Measurements from ENCODE around the gene DAB2IP. TPM values are rescaled to one million over a fixed set of nuclear protein-coding genes. Genes with fewer than 3 reads are reported as not detected.
"Not testable (repeated sequence)": the region's sequence is repeated elsewhere in the genome, so short reads cannot be mapped to it uniquely, and the experiment has no call there.

The DAB2IP gene
- total and polyA plus RNA-seq, 2 donors from 2014 or later = 33.8 to 105 TPM

- Histone ChIP-seq H3K27ac (ENCODE audit: low read depth in 2 of 2, low read length in 2 of 2) (peak overlapping the region; percentile 63 to 66), H3K4me3 (ENCODE audit: low read length in 3 of 3) (peak overlapping the region in 1 of 3 donors; percentile 27), H3K9ac (ENCODE audit: low read length in 3 of 3) (peak overlapping the region in 1 of 3 donors; percentile 38), H3K27me3 (ENCODE audit: control insufficient read depth, insufficient read depth, low read length) (no peaks in the 10 kb centered on the region), H3K9me3 (ENCODE audit: control insufficient read depth in 2 of 3, insufficient read depth in 1 of 3, low read length in 3 of 3) (no peaks in the 10 kb centered on the region), H3K4me1 (ENCODE audit: control insufficient read depth in 2 of 3, insufficient read depth in 2 of 3, low read depth in 1 of 3, low read length in 3 of 3) (peaks cover 6 to 43% (median 27%) of the 10 kb centered on the region in 3 donors), H3K36me3 (ENCODE audit: control insufficient read depth in 2 of 3, insufficient read depth in 3 of 3, low read length in 3 of 3) (no peaks in the 10 kb centered on the region)
- FAIRE-seq (no peak), DNase-seq (peak in 3 of 5 donors; percentile 57 to 72 (median 60))
- no peak for TF ChIP-seq CTCF (IDR thresholded peaks at IDR 0.05; ENCODE audit: borderline replicate concordance, extremely low read depth, insufficient read depth)
- intact Hi-C loops (cut with DNase I) = no loop called here
Measured at GRCh38 chr9:121613009-121613752, 38.3 kb upstream of the DAB2IP start.

GRCh38 chr9:121616123-121616755, 35.2 kb upstream of the DAB2IP start:
- no peak for TF ChIP-seq CTCF (IDR thresholded peaks at IDR 0.05; ENCODE audit: borderline replicate concordance, extremely low read depth, insufficient read depth)
- H3K4me1 ChIP-seq (ENCODE audit: control insufficient read depth in 2 of 3, insufficient read depth in 2 of 3, low read depth in 1 of 3, low read length in 3 of 3) = peaks cover 6 to 44% (median 37%) of the 10 kb centered on the region in 3 donors
- no peak overlapping the region for H3K27ac ChIP-seq (ENCODE audit: low read depth in 2 of 2, low read length in 2 of 2)
- intact Hi-C loops (cut with DNase I) = no loop called here
- no peak overlapping the region for H3K4me3 ChIP-seq (ENCODE audit: low read length in 3 of 3)
- H3K27me3 ChIP-seq (ENCODE audit: control insufficient read depth, insufficient read depth, low read length) = no peaks in the 10 kb centered on the region
- no peaks in the 10 kb centered on the region for H3K9me3 ChIP-seq (ENCODE audit: control insufficient read depth in 2 of 3, insufficient read depth in 1 of 3, low read length in 3 of 3)
- no peak overlapping the region for H3K9ac ChIP-seq (ENCODE audit: low read length in 3 of 3)
- no peaks in the 10 kb centered on the region for H3K36me3 ChIP-seq (ENCODE audit: control insufficient read depth in 2 of 3, insufficient read depth in 3 of 3, low read length in 3 of 3)
- DNase-seq (no peak), FAIRE-seq (no peak)

GRCh38 chr9:121618504-121618903, 32.9 kb upstream of the DAB2IP start:
- Histone ChIP-seq H3K27me3 (ENCODE audit: control insufficient read depth, insufficient read depth, low read length) (no peaks in the 10 kb centered on the region), H3K36me3 (ENCODE audit: control insufficient read depth in 2 of 3, insufficient read depth in 3 of 3, low read length in 3 of 3) (no peaks in the 10 kb centered on the region), H3K9me3 (ENCODE audit: control insufficient read depth in 2 of 3, insufficient read depth in 1 of 3, low read length in 3 of 3) (no peaks in the 10 kb centered on the region), H3K4me1 (ENCODE audit: control insufficient read depth in 2 of 3, insufficient read depth in 2 of 3, low read depth in 1 of 3, low read length in 3 of 3) (peaks cover 0 to 45% (median 37%) of the 10 kb centered on the region in 3 donors), H3K27ac (ENCODE audit: low read depth in 2 of 2, low read length in 2 of 2) (peak overlapping the region in 1 of 2 donors; percentile 20), H3K9ac (ENCODE audit: low read length in 3 of 3) (no peak overlapping the region), H3K4me3 (ENCODE audit: low read length in 3 of 3) (no peak overlapping the region)
- intact Hi-C loops (cut with DNase I) = no loop called here
- FAIRE-seq = no peak
- no peak for TF ChIP-seq CTCF (IDR thresholded peaks at IDR 0.05; ENCODE audit: borderline replicate concordance, extremely low read depth, insufficient read depth)
- no peak for DNase-seq

GRCh38 chr9:121618910-121619309, 32.5 kb upstream of the DAB2IP start:
- H3K9me3 ChIP-seq (ENCODE audit: control insufficient read depth in 2 of 3, insufficient read depth in 1 of 3, low read length in 3 of 3); DNase-seq; FAIRE-seq; intact Hi-C loops (cut with DNase I); H3K4me3 ChIP-seq (ENCODE audit: low read length in 3 of 3); H3K27me3 ChIP-seq (ENCODE audit: control insufficient read depth, insufficient read depth, low read length); H3K36me3 ChIP-seq (ENCODE audit: control insufficient read depth in 2 of 3, insufficient read depth in 3 of 3, low read length in 3 of 3); H3K9ac ChIP-seq (ENCODE audit: low read length in 3 of 3): not testable (repeated sequence)
- H3K4me1 ChIP-seq (ENCODE audit: control insufficient read depth in 2 of 3, insufficient read depth in 2 of 3, low read depth in 1 of 3, low read length in 3 of 3) = peaks cover 0 to 41% (median 33%) of the 10 kb centered on the region in 3 donors
- H3K27ac ChIP-seq (ENCODE audit: low read depth in 2 of 2, low read length in 2 of 2) = peak overlapping the region in 1 of 2 donors; percentile 79

All from kidney (tissue), 14 donors.